Activated CD8-positive, alpha-beta memory T cell treated with anti-CD3 and anti-CD28 coated beads, Interleukin-2, amount 50 U/mL, for 24 hours (primary cell): ENCODE measurements around the gene CD5L.

ENCODE experiments used
- DNase-seq: peaks from one replicate; pipeline ENCODE4 v3.0.0-alpha.2; 2020; ENCODE audit errors: extremely low read depth

CD5L gene

DNA sequence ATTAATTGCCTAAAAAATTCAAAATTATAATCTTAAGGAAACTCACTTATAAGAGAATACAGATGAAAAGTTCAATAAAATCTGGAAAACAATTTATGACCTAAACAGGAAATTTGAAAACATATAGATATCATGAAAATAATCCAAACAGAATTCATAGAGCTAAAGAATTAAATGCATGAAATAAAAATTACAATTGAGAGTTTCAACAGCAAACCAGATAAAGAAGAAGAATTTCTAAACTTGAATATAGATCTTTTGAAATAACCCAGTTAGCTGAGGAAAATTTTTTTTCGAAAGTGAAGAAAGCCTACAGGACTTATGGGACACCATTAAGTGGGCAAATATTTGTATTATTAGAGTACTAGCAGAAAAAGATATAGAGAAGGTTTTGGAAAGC, 28.3 kb downstream of the CD5L start:
- DNase-seq = no peak

DNA sequence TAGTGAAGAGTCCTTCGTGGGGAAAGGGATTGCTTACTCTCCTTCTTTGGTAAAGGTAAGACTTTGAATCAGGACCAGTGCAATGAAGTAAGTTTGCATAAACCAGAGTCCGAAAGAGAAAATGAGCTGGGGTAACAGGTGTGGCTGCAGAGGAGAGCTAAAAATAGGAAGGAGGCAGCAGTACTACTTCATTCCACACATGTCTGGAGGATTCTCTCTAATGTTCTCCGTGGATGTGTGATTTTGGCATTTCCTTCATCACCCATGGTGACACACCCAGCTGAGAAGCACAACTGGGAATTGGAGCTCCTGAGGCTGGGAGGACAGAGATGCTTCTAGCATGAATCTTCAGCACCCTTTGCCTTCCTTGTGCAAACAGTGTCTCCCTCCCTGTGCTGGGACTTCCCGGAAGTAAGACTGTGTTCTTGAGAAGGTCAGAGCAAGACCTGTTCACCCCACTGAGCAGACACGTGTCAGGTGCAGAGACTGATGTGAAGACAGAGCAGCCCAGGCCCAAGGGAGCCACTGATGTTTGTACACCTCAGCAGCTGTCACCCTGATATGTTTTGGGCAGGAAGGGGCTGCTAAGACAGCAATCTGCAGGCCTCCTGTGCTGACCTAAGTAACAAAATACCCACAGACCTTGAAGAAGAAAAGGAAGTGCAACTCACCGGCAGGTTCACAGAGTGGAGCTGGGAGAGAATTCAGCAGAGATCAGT, 35.0 kb downstream of the CD5L start:
- no peak for DNase-seq

DNA sequence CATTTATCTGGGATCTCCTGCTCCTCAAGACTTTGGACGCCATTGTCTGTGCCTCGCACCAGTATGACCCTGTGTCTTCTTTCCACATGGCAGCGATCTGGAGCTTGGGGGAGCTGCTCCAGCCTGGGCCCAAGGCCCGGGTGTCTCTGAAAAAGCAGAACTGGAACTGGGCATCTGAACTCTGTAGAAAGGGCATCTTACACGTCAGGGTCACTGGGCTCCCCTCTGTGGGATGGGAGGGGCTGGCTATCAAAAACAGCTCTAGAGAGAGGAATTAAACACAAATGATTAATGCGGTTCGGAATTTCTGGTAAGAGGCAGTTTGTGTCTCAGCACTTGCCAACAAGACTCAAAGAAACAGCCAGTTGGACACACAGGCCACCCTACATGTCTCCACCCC, 37.8 kb downstream of the CD5L start:
- no peak for DNase-seq

DNA sequence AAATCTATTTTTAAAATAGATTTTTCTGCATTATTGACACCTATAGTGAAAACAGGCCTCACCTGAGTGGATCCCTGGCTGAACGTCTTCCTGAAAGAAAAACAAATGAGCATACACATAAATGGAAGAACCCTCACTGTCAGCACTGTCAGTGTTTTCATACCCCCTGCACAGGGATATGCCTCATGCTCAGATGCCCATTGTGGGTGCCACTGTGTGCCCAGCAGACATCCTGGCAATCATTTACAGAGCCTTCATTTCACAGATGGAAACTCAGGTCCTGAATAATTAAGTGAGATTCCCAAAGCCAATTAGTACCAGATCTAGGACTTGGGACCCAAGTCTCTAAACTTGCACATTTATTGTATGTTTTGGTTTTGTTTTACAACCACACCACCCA, 41.6 kb downstream of the CD5L start:
- no peak for DNase-seq

DNA sequence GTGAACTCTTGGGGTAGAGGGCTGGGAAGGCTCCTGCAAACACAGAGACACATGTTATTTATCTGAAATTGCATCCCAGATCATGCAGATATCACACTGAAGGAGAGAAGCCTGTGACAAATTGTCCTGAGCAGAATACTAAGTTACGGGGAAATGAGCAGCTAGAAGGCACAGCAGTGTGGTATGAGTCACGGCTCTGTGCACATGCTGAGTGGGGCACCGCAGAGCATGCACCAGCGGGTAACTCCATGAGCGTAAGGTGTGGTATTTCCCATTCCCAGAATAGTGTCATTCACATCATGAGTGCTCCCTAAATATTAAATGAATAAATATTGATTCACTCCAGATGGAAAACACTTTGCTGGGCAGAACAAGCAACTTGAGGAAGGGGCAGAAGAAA, 43.4 kb downstream of the CD5L start:
- no peak for DNase-seq

DNA sequence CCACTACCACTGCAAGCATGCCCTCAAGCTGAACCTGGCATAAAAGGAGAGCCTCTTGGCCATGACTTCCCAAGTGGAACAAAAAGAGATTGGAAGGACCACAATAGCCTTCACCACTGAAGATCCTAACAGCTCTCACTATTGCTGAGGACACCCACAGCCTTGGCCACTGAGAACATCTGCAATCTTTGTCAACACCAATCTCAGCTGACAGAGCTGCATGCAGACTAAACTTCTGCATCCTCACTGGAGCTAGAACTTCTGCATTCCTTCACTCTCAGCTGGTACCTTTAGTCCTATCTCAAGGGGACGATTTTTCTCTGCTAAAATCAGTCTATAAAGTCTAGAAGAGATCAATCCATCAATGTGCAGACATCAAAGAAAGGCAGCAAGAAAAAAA, 56.4 kb downstream of the CD5L start:
- no peak for DNase-seq

DNA sequence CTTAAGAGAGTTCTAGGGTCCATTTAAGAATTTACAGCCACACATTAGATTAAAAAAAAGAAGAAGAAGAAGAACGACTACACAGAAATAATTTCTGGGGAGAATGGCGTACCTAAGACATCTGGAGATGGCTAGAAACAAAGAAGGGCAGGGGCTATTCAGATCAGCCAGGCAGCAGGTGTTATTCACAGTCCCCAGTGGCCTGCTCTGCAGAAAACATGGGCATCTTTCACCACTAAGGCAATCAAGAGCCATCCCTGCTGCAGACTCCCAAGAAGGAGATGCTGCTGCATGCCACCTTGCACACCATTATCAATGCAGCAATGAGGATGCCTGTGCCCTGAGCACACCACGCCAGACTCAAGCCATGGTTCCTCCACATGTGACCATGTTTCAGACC, 56.8 kb downstream of the CD5L start:
- DNase-seq = no peak

DNA sequence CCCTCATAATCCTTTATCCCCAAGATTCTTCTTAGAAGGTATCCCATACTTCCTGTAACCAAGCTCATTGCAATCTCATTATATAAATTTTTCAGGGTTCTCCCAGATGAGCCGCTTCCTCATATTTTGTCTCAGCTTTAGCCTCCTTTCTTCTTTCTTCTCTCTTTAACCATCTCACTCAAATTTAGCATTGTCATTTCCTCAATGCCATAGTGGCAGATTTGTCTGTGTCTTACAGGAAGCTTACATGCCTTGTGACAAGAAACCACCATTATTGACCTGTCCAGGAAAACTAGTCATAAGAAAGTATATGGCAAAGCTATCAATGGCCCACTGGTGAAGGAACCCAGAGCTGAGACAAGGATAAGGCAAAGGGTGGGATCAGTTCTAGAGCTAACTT, 58.7 kb downstream of the CD5L start:
- DNase-seq = no peak

DNA sequence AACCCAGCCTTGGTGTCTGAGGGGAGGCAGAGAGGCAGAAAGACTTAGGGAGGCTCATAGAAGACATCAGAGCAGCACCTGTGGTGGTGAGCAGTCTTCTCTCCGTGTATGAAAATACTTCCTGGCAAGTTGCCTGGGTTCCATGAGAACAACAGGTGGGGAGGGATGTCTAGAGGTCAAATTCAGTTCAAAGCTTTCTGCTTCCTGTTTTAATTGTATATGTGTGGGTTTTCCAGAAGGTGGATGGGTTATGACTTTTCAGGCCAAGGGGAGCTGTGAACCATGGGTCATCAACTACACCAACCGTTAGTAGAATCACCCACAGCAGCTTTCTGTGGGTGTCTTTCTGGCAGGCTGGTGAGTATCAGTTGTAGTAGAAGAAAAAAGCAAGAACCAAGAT, 60.6 kb downstream of the CD5L start:
- no peak for DNase-seq
